ENCODE results near the gene HOXD11.

HOXD11 gene

GRCh38 chr2:176114930-176115625 is 8.0 kb downstream of the HOXD11 start:
- no peak for DNase-seq (ENCODE audit: low read depth)
- in situ Hi-C loops (cut with HindIII; ENCODE audit: low sequenced_read_pairs): loop anchor here (25.0 kb wide), 1 partner anchor 1022 kb away; no protein-coding TSS in a partner anchor
- no peak for TF ChIP-seq CTCF (IDR thresholded peaks at IDR 0.05; ENCODE audit: low read depth, low read length, missing control alignments)
- H3K4me3 ChIP-seq (ENCODE audit: low read depth, low read length): no peak overlapping the region

- TF ChIP-seq CTCF (IDR thresholded peaks at IDR 0.05; ENCODE audit: low read depth, low read length, missing control alignments): no peak
- no peak for DNase-seq (ENCODE audit: low read depth)
- in situ Hi-C loops (cut with HindIII; ENCODE audit: low sequenced_read_pairs): loop anchor here (25.0 kb wide), 1 partner anchor 1021 kb away; no protein-coding TSS in a partner anchor
- H3K4me3 ChIP-seq (ENCODE audit: low read depth, low read length): no peak within 1 kb of the TSS
These were observed 9.1 kb downstream of the HOXD11 start, which contains the start of gene HOXD10 for GRCh38 chr2:176115883-176116813. HOXD10 (plus strand) TSS chr2:176116778; CDS start chr2:176116834, 56 bp downstream.

- in situ Hi-C loops (cut with HindIII; ENCODE audit: low sequenced_read_pairs): loop anchor here (25.0 kb wide), 1 partner anchor 1020 kb away; no protein-coding TSS in a partner anchor
- no peak for DNase-seq (ENCODE audit: low read depth)
- no peak for TF ChIP-seq CTCF (IDR thresholded peaks at IDR 0.05; ENCODE audit: low read depth, low read length, missing control alignments)
- H3K4me3 ChIP-seq (ENCODE audit: low read depth, low read length): no peak overlapping the region
These were observed 10.2 kb downstream of the HOXD11 start for GRCh38 chr2:176117162-176117822.

- no peak overlapping the region for H3K4me3 ChIP-seq (ENCODE audit: low read depth, low read length)
- in situ Hi-C loops (cut with HindIII; ENCODE audit: low sequenced_read_pairs): loop anchor here (25.0 kb wide), 1 partner anchor 1019 kb away; no protein-coding TSS in a partner anchor
- DNase-seq (ENCODE audit: low read depth): no peak
- TF ChIP-seq CTCF (IDR thresholded peaks at IDR 0.05; ENCODE audit: low read depth, low read length, missing control alignments): no peak
These were observed 10.8 kb downstream of the HOXD11 start for GRCh38 chr2:176117823-176118371.

- TF ChIP-seq CTCF (IDR thresholded peaks at IDR 0.05; ENCODE audit: low read depth, low read length, missing control alignments): no peak
- DNase-seq (ENCODE audit: low read depth): no peak
- in situ Hi-C loops (cut with HindIII; ENCODE audit: low sequenced_read_pairs): loop anchor here (25.0 kb wide), 1 partner anchor 1019 kb away; no protein-coding TSS in a partner anchor
- no peak overlapping the region for H3K4me3 ChIP-seq (ENCODE audit: low read depth, low read length)
These were observed 11.7 kb downstream of the HOXD11 start for GRCh38 chr2:176118601-176119339.

Data from astrocyte of the cerebellum (primary cell).